Astrocyte (in vitro differentiated cells and primary cell): ENCODE data around the gene GAS2. TPM values are rescaled to one million over a fixed set of nuclear protein-coding genes. Genes with fewer than 3 reads are reported as not detected.

Experiments
- DNase-seq: peaks from one replicate; pipeline ENCODE4 v3.0.0-alpha.2; 2010; ENCODE audit warnings: low read depth
- FAIRE-seq: peaks from 2 replicates; lab custom pipeline; 2011; peaks lifted over from hg19 to GRCh38; lab: Jason Lieb, UNC
- H2AFZ ChIP-seq: 2 replicates; pipeline ENCODE4 v1.6.0; 2012; ENCODE audit warnings: low read depth, low read length, inconsistent platforms
- H3K27ac ChIP-seq: 2 replicates; pipeline ENCODE4 v1.5.1; 2011; ENCODE audit warnings: low read depth, low read length, inconsistent platforms
- H3K27me3 ChIP-seq: 2 replicates; pipeline ENCODE4 v1.6.0; 2011; ENCODE audit warnings: low read length, inconsistent platforms; ENCODE audit not compliant: insufficient read depth
- H3K36me3 ChIP-seq: 2 replicates; pipeline ENCODE4 v1.5.1; 2011; ENCODE audit warnings: low read length, inconsistent platforms; ENCODE audit not compliant: insufficient read depth
- H3K4me1 ChIP-seq: 2 replicates; pipeline ENCODE4 v1.5.1; 2011; ENCODE audit warnings: low read length, inconsistent platforms; ENCODE audit not compliant: insufficient read depth
- H3K4me2 ChIP-seq: 2 replicates; pipeline ENCODE4 v1.6.0; 2012; ENCODE audit warnings: low read length, inconsistent platforms
- H3K4me3 ChIP-seq: 2 replicates; pipeline ENCODE4 v1.5.1; 2011; ENCODE audit warnings: low read depth, mild to moderate bottlenecking, low read length, inconsistent platforms; ENCODE audit not compliant: insufficient read depth
- H3K79me2 ChIP-seq: 2 replicates; pipeline ENCODE4 v1.6.0; 2012; ENCODE audit warnings: mild to moderate bottlenecking, low read length, inconsistent platforms; ENCODE audit not compliant: insufficient read depth
- H3K9ac ChIP-seq: 2 replicates; pipeline ENCODE4 v1.6.0; 2012; ENCODE audit warnings: mild to moderate bottlenecking, low read length, inconsistent platforms
- H3K9me3 ChIP-seq: 2 replicates; pipeline ENCODE4 v1.5.1; 2012; ENCODE audit warnings: low read depth, mild to moderate bottlenecking, low read length, inconsistent platforms; ENCODE audit not compliant: insufficient read depth
- H4K20me1 ChIP-seq: 2 replicates; pipeline ENCODE4 v1.6.0; 2012; ENCODE audit warnings: low read length, inconsistent platforms; ENCODE audit not compliant: insufficient read depth
- H3K27ac Mint-ChIP-seq: one replicate; pipeline ENCODE4 v1.8.0; 2021; ENCODE audit warnings: mild to moderate bottlenecking, mixed read lengths; ENCODE audit not compliant: unreplicated experiment
- H3K27me3 Mint-ChIP-seq: one replicate; pipeline ENCODE4 v1.8.0; 2021; ENCODE audit warnings: low read depth, mixed read lengths; ENCODE audit not compliant: unreplicated experiment
- H3K36me3 Mint-ChIP-seq: one replicate; pipeline ENCODE4 v1.8.0; 2021; ENCODE audit warnings: low read depth, mixed read lengths; ENCODE audit not compliant: unreplicated experiment
- H3K4me1 Mint-ChIP-seq: one replicate; pipeline ENCODE4 v1.8.0; 2021; ENCODE audit warnings: low read depth, mixed read lengths; ENCODE audit not compliant: unreplicated experiment
- H3K4me3 Mint-ChIP-seq: one replicate; pipeline ENCODE4 v1.8.0; 2021; ENCODE audit warnings: mild to moderate bottlenecking, moderate library complexity, mixed read lengths; ENCODE audit not compliant: unreplicated experiment
- H3K9me3 Mint-ChIP-seq: one replicate; pipeline ENCODE4 v1.8.0; 2021; ENCODE audit warnings: mild to moderate bottlenecking, mixed read lengths; ENCODE audit not compliant: unreplicated experiment
- CTCF ChIP-seq: IDR thresholded peaks from 2 replicates; pipeline ENCODE4 v1.5.1; 2011; ENCODE audit warnings: low read depth, mild to moderate bottlenecking, inconsistent platforms, low read length, moderate library complexity; ENCODE audit not compliant: insufficient read depth
- EZH2 ChIP-seq: IDR thresholded peaks from 2 replicates; pipeline ENCODE4 v1.6.1; 2012; ENCODE audit warnings: mild to moderate bottlenecking, low read length, inconsistent platforms; ENCODE audit not compliant: insufficient read depth
- total RNA-seq: library from RNA; stranded (reverse); gene quantifications from 2 replicates; pipeline ENCODE4 v1.2.1, GENCODE V29; 2021

The GAS2 gene
- total RNA-seq, 1 donor from 2014 or later: 1.5 TPM

GRCh38 chr11:22763166-22763565, 96.8 kb downstream of the GAS2 start:
- H3K4me2 ChIP-seq: no peak overlapping the region
- no peaks in the 10 kb centered on the region for H3K36me3 ChIP-seq
- no peak for FAIRE-seq
- no peaks in the 10 kb centered on the region for H4K20me1 ChIP-seq
- H3K9me3 ChIP-seq: no peaks in the 10 kb centered on the region
- H3K27ac ChIP-seq: no peak overlapping the region
- H3K36me3 Mint-ChIP-seq: no peaks in the 10 kb centered on the region
- H3K27ac Mint-ChIP-seq: no peak overlapping the region
- TF ChIP-seq EZH2: no peak
- no peak for TF ChIP-seq CTCF
- no peak overlapping the region for H2AFZ ChIP-seq
- H3K4me1 ChIP-seq: no peaks in the 10 kb centered on the region
- H3K4me3 ChIP-seq: no peak overlapping the region
- no peaks in the 10 kb centered on the region for H3K27me3 Mint-ChIP-seq
- H3K27me3 ChIP-seq: no peaks in the 10 kb centered on the region
- H3K9ac ChIP-seq: no peak overlapping the region
- no peaks in the 10 kb centered on the region for H3K9me3 Mint-ChIP-seq
- H3K79me2 ChIP-seq: no peaks in the 10 kb centered on the region
- no peak overlapping the region for H3K4me3 Mint-ChIP-seq
- no peaks in the 10 kb centered on the region for H3K4me1 Mint-ChIP-seq
- no peak for DNase-seq

GRCh38 chr11:22764735-22765134, 98.3 kb downstream of the GAS2 start:
- Histone ChIP-seq H3K9me3 (no peaks in the 10 kb centered on the region), H3K9ac (no peak overlapping the region), H3K27me3 (no peaks in the 10 kb centered on the region), H3K4me2 (no peak overlapping the region), H2AFZ (no peak overlapping the region), H3K4me3 (no peak overlapping the region), H3K79me2 (no peaks in the 10 kb centered on the region), H3K36me3 (no peaks in the 10 kb centered on the region), H3K27ac (no peak overlapping the region), H4K20me1 (no peaks in the 10 kb centered on the region), H3K4me1 (no peaks in the 10 kb centered on the region)
- Mint-ChIP-seq H3K27me3 (no peaks in the 10 kb centered on the region), H3K36me3 (no peaks in the 10 kb centered on the region), H3K9me3 (no peaks in the 10 kb centered on the region), H3K4me1 (no peaks in the 10 kb centered on the region), H3K4me3 (no peak overlapping the region), H3K27ac (no peak overlapping the region)
- TF ChIP-seq EZH2 (no peak), CTCF (no peak)
- DNase-seq (no peak), FAIRE-seq (no peak)

- Histone ChIP-seq H3K27me3 (no peaks in the 10 kb centered on the region), H2AFZ (no peak overlapping the region), H3K79me2 (no peaks in the 10 kb centered on the region), H3K27ac (no peak overlapping the region), H3K9ac (no peak overlapping the region), H3K4me3 (no peak overlapping the region), H3K4me1 (no peaks in the 10 kb centered on the region), H3K9me3 (no peaks in the 10 kb centered on the region), H3K4me2 (no peak overlapping the region), H4K20me1 (no peaks in the 10 kb centered on the region), H3K36me3 (no peaks in the 10 kb centered on the region)
- DNase-seq: no peak
- H3K27me3 Mint-ChIP-seq: no peaks in the 10 kb centered on the region
- no peak for FAIRE-seq
- H3K27ac Mint-ChIP-seq: no peak overlapping the region
- TF ChIP-seq EZH2: no peak
- no peak for TF ChIP-seq CTCF
- no peak overlapping the region for H3K4me3 Mint-ChIP-seq
- H3K36me3 Mint-ChIP-seq: no peaks in the 10 kb centered on the region
- H3K9me3 Mint-ChIP-seq: no peaks in the 10 kb centered on the region
- no peaks in the 10 kb centered on the region for H3K4me1 Mint-ChIP-seq
Measured at GRCh38 chr11:22768281-22768680, 101.9 kb downstream of the GAS2 start.
